Activated T-helper 2 cell treated with anti-CD3 and anti-CD28 coated beads, Interferon-gamma antibody, Interleukin-2, Interleukin-4, amounts not matched to agents 10 μg/mL and 5 μg/mL and 100 μg/mL, durations not matched to agents 14 hours and 24 hours and 36 hours (primary cell): ENCODE data around the gene ARHGEF10L. TPM values are rescaled to one million over a fixed set of nuclear protein-coding genes. Genes with fewer than 3 reads are reported as not detected.
"Not testable (repeated sequence)": the region's sequence is repeated elsewhere in the genome, so short reads cannot be mapped to it uniquely, and the experiment has no call there.

Experiments
- DNase-seq: peaks from one replicate; pipeline ENCODE4 v3.0.0; 2021; ENCODE audit warnings: low spot score
- H3K27ac Mint-ChIP-seq: one replicate; pipeline ENCODE4 v1.8.0; 2021; ENCODE audit warnings: mixed read lengths
- H3K27me3 Mint-ChIP-seq: one replicate; pipeline ENCODE4 v1.8.0; 2021; ENCODE audit warnings: low read depth, mixed read lengths
- H3K36me3 Mint-ChIP-seq: one replicate; pipeline ENCODE4 v1.8.0; 2021; ENCODE audit warnings: low read depth, mixed read lengths
- H3K4me1 Mint-ChIP-seq: one replicate; pipeline ENCODE4 v1.8.0; 2021; ENCODE audit warnings: low read depth, mixed read lengths
- H3K4me3 Mint-ChIP-seq: one replicate; pipeline ENCODE4 v1.8.0; 2021; ENCODE audit warnings: low read depth, mild to moderate bottlenecking, moderate library complexity, mixed read lengths
- H3K9me3 Mint-ChIP-seq: one replicate; pipeline ENCODE4 v1.8.0; 2021; ENCODE audit warnings: mixed read lengths
- intact Hi-C: fragments of 100-400 bp; cut with micrococcal nuclease; formaldehyde crosslinking; loops from one replicate; pipeline ENCODE4 v1.15.1; 2023
- total RNA-seq: library from RNA; stranded (reverse); gene quantifications from 2 replicates; pipeline ENCODE4 v1.2.3, GENCODE V29; 2022

Gene ARHGEF10L
- total RNA-seq, 1 donor from 2014 or later, result 0.05 TPM

DNA sequence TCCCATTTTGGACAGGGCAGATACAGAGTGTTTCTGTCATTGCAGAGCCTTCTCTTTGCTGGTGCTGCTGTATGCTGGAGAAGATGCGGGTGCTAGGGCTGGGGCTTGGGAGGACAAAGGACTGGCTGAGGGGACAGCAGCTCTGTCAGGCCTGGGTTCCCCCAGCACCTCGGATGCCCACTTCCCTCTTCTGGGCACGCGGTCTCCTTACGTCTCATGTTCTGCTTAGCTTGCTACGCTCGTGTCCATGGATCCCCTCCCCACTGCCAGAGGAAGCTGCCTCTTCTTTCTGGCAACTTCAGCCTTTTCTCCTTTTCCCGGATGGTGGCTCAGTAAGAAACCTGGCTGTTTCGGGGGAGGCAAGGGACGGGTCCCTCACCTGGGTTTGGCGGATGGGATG, 75.7 kb downstream of the ARHGEF10L start:
- no peak for DNase-seq
- Mint-ChIP-seq H3K36me3 (no peaks in the 10 kb centered on the region), H3K27ac (no peak overlapping the region), H3K4me3 (no peak overlapping the region), H3K4me1 (no peaks in the 10 kb centered on the region), H3K9me3 (no peaks in the 10 kb centered on the region), H3K27me3 (no peaks in the 10 kb centered on the region)
- intact Hi-C loops, result no loop called here

DNA sequence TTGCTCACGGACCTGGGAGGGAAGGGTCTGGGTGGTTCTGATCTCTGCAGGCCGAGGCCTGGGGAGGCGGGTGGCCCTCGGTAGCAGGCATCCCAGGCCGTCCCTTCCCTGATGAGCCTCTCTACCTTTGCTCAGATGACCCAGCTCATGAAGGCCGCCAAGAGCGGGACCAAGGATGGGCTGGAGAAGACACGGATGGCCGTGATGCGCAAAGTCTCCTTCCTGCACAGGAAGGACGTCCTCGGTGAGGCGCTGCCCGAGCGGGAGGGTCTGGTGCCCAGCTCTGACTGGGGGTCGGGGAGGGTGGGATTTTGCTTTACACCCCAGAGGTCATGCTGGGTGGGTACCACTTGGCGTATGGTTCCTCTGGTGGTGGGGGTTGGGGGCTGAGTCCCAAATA, 76.5 kb downstream of the ARHGEF10L start:
- Mint-ChIP-seq H3K27me3 (no peaks in the 10 kb centered on the region), H3K4me1 (no peaks in the 10 kb centered on the region), H3K27ac (no peak overlapping the region), H3K9me3 (no peaks in the 10 kb centered on the region), H3K36me3 (no peaks in the 10 kb centered on the region), H3K4me3 (no peak overlapping the region)
- intact Hi-C loops, result no loop called here
- DNase-seq, result no peak

DNA sequence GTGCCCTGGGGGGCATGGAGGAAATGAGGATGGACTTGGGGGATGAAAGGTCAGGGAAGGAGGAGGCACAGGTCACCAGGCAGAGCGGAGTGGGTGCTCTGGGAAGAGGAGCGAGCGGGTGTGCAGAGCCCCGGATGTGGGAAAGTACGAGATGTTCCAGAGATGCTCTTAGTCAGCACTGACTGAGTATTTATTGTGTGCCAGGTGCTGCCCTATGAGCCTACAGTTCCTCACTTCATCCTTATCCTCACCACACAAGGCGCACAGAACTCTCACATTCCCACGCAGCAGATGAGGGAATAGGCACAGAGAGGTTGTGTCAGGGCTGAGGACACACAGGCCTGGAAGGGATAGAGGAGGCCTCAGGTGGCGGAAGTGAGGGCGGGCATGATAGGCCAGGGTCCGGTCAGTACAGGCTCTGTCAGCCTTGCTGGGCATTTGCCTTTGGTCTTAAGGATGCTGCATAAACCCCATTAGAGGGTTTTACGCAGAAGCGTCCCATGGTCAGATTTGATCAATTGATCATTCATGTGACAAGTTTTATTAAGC, 77.3 kb downstream of the ARHGEF10L start:
- intact Hi-C loops, result no loop called here
- Mint-ChIP-seq H3K4me1 (no peaks in the 10 kb centered on the region), H3K4me3 (no peak overlapping the region), H3K9me3 (no peaks in the 10 kb centered on the region), H3K36me3 (no peaks in the 10 kb centered on the region), H3K27ac (no peak overlapping the region), H3K27me3 (no peaks in the 10 kb centered on the region)
- DNase-seq, result no peak

DNA sequence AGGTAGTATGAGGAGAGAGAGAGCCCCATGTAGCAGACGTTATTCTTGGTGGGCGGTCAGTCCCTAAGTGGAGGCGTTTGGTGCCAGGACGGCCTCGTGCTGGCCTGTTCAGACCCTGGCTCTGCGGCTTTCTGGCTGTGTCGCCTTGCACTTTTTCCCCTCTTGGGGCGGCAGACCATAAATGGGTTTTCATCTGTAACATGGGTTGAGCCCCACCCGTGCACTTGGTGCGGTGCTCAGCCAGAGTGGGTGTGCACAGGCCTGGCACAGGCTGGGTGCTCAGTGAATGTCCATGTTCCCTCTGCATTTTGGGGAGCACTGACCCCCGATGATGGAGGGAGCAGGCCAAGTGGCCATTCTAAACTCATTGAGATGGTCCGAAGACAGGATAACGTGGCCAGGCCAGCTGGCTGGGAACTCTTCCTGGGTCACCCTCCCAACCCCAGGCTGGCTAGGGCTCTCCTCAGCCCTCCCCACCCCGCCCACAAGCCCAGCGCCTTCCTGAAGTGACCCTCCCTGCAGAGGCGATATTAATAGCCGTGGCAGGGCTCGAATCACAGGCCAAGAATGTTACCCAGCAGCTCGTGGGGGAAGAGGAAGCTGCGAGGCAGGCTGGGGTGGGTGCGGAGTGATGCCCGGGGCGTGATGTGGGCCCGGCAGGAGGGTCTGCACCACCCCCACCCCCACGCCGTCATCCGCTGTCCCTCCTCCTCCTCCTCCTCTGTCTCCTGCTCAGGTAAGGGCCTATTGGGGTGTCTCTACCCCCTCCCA, 78.5 kb downstream of the ARHGEF10L start:
- no peak for DNase-seq
- Mint-ChIP-seq H3K4me3 (no peak overlapping the region), H3K9me3 (no peaks in the 10 kb centered on the region), H3K4me1 (no peaks in the 10 kb centered on the region), H3K36me3 (no peaks in the 10 kb centered on the region), H3K27ac (no peak overlapping the region), H3K27me3 (no peaks in the 10 kb centered on the region)
- intact Hi-C loops, result no loop called here

DNA sequence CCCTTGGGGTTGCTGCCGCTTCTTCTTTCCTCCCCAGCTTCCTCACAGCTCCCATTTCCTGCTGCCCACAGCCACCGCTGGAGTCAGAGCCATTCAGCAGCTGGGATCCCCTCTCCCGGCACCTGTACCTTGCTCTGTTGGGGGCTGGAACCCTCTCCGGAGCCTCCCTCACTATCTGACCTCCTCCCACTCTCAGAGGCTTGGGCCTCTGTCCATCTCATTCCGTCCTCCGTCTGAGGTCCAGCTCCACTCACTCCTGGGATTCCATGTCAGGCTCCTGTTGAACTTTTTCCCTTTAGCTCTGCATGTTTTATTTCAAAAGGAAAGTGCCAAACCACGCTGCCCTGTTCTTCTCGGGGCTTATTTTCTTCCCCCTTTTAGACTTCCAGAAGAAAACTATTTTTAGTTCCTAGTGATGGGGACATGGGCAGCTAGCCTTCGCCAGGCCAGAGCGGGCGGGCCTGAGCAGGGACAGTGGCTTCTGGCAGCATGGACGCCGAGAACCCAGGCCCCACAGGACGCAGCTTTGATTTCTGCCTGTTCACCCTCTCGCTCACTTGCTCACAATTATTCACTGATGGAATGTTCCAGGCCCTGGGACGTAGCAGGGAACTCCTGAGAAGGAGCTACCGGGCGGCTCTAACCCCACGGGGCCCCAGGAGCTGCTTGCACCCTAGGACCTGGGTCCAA, 79.2 kb downstream of the ARHGEF10L start:
- DNase-seq, result no peak
- no peaks in the 10 kb centered on the region for H3K9me3 Mint-ChIP-seq
- H3K27ac Mint-ChIP-seq, result no peak overlapping the region
- intact Hi-C loops, result no loop called here
- no peaks in the 10 kb centered on the region for H3K27me3 Mint-ChIP-seq
- no peaks in the 10 kb centered on the region for H3K36me3 Mint-ChIP-seq
- H3K4me3 Mint-ChIP-seq, result no peak overlapping the region
- H3K4me1 Mint-ChIP-seq, result no peaks in the 10 kb centered on the region

DNA sequence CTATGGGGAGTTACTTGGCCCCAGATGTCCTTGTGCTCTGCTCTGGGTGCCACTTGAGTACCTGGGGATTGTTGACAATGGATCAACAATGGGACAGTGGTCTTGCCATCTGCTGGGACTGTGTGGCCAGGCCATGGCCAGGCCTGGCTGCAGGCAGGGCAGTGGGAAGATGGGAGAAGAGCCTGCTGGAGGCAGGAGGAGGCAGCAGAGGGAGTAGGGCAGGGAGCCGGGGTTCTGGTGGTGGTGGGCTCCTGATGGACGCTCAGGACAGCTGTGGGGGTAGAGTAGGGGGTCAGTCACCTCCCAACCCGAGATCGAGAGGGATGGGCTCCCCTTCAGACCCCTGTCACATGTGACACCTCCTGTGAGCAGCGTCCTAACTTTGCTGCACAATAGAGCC, 81.0 kb downstream of the ARHGEF10L start:
- H3K27ac Mint-ChIP-seq, result no peak overlapping the region

DNA sequence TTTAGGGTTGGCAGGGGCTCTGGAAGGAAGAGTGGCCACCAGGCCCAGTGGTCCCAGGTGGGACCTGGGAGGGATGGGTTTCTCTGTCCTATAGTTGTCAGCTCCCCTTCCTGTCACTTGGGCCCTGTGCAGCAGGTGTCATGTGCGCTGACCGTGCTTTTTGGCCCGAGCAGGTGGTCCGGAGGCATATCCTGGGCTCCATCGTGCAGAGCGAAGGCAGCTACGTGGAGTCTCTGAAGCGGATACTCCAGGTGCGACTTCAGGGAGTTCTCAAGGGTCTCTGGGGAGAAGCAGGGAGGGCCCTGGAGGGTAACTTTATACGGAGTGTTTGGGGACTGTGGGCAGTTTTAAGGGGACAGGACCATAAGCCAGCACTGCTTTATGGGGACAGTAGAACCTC, 82.2 kb downstream of the ARHGEF10L start:
- Mint-ChIP-seq H3K36me3 (no peaks in the 10 kb centered on the region), H3K9me3 (no peaks in the 10 kb centered on the region), H3K27me3 (no peaks in the 10 kb centered on the region), H3K4me3 (no peak overlapping the region), H3K27ac (no peak overlapping the region), H3K4me1 (no peaks in the 10 kb centered on the region)
- DNase-seq, result no peak
- intact Hi-C loops, result no loop called here

More for the DNA sequence above, 81.0 kb downstream of the ARHGEF10L start:
- no peaks in the 10 kb centered on the region for H3K9me3 Mint-ChIP-seq
- DNase-seq, result no peak
- no peaks in the 10 kb centered on the region for H3K36me3 Mint-ChIP-seq
- intact Hi-C loops, result no loop called here
- H3K27me3 Mint-ChIP-seq, result no peaks in the 10 kb centered on the region
- no peak overlapping the region for H3K4me3 Mint-ChIP-seq
- H3K4me1 Mint-ChIP-seq, result no peaks in the 10 kb centered on the region

DNA sequence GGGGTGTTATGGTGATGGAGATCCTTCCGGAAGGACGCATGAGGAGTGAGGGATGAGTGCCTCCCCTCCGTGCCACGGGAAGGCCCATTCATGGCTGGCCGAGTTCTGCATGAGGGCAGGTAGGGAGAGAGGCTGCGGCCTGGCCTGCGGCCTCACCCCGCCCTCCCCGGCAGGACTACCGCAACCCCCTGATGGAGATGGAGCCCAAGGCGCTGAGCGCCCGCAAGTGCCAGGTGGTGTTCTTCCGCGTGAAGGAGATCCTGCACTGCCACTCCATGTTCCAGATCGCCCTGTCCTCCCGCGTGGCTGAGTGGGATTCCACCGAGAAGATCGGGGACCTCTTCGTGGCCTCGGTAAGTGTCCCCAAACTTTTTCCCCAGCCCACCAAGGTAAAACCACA, 83.3 kb downstream of the ARHGEF10L start:
- intact Hi-C loops, result no loop called here
- Mint-ChIP-seq H3K4me3 (no peak overlapping the region), H3K9me3 (no peaks in the 10 kb centered on the region), H3K27ac (no peak overlapping the region), H3K4me1 (no peaks in the 10 kb centered on the region), H3K27me3 (no peaks in the 10 kb centered on the region), H3K36me3 (no peaks in the 10 kb centered on the region)
- no peak for DNase-seq

DNA sequence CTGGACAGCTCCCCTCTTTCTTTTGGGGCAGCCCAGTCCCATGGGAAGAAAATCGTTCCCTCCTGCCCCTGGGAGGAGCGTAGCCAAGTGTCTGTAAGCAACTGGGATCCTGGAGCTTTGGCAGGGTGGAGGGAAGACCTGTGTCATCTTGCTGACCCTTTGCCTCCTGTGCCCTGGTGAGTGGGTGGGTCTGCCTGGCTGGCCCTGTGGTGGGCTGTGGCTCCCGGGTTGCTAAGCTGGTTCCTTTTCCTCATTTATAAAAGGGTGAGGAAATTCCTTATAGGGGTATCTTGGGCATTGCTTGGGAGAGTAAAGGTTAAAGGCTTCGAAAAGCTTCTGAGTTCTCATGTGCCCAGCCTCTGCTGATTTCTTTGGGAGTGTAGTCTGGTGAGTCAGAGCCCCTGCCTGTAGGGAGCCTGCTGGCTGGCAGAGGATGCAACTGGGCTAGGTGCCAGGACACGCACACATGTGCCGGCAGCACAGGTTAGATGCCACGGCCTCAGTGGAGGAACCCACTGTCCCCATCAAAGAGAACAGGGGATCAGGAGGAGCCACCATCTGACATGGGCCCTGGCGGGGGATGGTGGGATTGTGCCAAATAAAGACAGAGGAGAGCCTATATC, 85.2 kb downstream of the ARHGEF10L start:
- H3K27ac Mint-ChIP-seq, result no peak overlapping the region

DNA sequence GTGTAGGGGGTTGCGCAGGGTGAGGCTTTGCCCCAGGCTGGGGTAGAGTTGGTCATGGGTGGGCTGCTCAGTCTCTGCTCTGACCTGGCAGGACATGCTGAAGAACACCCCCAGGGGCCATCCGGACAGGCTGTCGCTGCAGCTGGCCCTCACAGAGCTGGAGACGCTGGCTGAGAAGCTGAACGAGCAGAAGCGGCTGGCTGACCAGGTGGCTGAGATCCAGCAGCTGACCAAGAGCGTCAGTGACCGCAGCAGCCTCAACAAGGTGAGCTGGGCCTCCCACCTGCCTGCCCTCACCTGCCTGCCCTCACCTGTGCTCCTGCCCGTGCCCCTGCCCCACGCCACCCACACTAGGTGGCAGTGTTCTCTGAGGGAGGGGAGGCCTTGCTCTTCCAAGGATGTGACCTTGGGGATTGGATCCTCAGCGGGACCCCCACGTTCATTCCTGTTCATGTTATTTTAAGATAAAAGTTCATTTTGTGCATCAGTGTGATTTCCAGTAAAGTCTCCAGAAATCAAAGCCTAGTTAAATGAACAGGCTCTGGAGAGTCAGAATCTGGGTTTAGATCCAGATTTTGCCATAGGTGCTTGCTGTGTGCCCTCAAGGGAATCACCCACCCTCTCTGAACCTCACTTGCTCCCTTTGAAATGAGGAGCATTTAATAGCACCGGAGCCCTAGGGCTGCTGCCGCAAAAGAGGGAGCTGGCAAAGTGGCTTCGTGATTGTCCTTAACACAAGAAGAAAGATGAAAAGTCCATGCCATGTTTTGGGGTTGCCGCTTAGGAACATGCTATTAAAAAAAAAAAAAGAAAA, 87.9 kb downstream of the ARHGEF10L start:
- DNase-seq, result no peak
- H3K36me3 Mint-ChIP-seq, result no peaks in the 10 kb centered on the region
- no peaks in the 10 kb centered on the region for H3K27me3 Mint-ChIP-seq
- H3K4me1 Mint-ChIP-seq, result no peaks in the 10 kb centered on the region
- intact Hi-C loops, result no loop called here
- H3K9me3 Mint-ChIP-seq, result no peaks in the 10 kb centered on the region
- H3K27ac Mint-ChIP-seq, result no peak overlapping the region
- H3K4me3 Mint-ChIP-seq, result no peak overlapping the region

More for the DNA sequence above, 85.2 kb downstream of the ARHGEF10L start:
- no peak overlapping the region for H3K4me3 Mint-ChIP-seq
- no peak for DNase-seq
- no peaks in the 10 kb centered on the region for H3K9me3 Mint-ChIP-seq
- intact Hi-C loops, result no loop called here
- H3K27me3 Mint-ChIP-seq, result no peaks in the 10 kb centered on the region
- no peaks in the 10 kb centered on the region for H3K36me3 Mint-ChIP-seq
- no peaks in the 10 kb centered on the region for H3K4me1 Mint-ChIP-seq

DNA sequence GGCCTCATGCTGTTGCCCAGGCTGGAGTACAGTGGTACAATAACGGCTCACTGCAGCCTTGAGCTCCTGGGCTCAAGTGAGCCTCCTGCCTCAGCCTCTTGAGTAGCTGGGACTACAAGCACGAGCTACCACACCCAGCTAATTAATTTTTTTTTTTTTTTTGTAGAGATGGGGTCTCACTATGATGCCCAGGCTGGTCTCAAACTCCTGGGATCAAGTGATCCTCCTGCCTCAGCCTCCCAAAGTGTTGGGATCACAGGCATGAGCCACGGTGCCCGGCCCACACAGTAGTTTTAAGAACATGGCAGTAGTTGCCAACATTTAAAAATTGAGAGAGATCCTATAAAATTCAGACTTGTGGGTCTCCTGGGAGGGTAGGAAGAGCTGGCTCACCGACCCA, 89.5 kb downstream of the ARHGEF10L start:
- H3K36me3 Mint-ChIP-seq, H3K4me1 Mint-ChIP-seq, H3K4me3 Mint-ChIP-seq, H3K27ac Mint-ChIP-seq, DNase-seq, H3K27me3 Mint-ChIP-seq, intact Hi-C loops, H3K9me3 Mint-ChIP-seq: not testable (repeated sequence)

DNA sequence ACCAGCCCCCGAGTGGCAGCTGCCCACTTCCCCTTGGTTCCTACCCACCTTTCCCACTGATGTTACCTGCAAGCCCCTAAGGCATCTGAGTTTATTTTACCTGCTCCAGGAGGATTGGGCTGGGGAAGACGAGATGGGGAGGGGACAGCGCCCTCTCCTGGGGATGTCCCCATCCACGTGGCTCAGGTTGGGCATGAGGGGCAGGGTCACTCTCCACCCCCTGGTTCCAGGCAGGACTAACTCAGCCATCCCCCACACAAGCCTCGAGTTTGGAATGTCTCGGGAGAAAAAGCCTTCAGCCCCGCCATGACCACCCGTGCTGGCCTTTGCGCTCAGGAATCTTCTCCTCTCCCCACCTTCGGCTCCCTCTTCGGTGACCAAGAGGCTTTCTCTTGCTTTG, 90.0 kb downstream of the ARHGEF10L start:
- Mint-ChIP-seq H3K27ac (no peak overlapping the region), H3K4me1 (no peaks in the 10 kb centered on the region), H3K4me3 (no peak overlapping the region), H3K36me3 (no peaks in the 10 kb centered on the region), H3K27me3 (no peaks in the 10 kb centered on the region), H3K9me3 (no peaks in the 10 kb centered on the region)
- no peak for DNase-seq
- intact Hi-C loops, result no loop called here
